Thymus (tissue), 11 donors: ENCODE measurements around the gene TRIM66. TPM values are rescaled to one million over a fixed set of nuclear protein-coding genes. Genes with fewer than 3 reads are reported as not detected.
A peak's percentile ranks its signal among the peaks of the same experiment; 100 is the strongest.

Experiments
- DNase-seq, 9 donors: peaks; one replicate each; pipeline ENCODE4 v3.0.0-alpha.2; 2013; ENCODE audit warnings: low spot score in 9 of 9, low read depth in 6 of 9, missing footprints in 1 of 9
- H3K27ac ChIP-seq, 2 donors: one replicate each; pipeline ENCODE4 v1.5.1; 2013; ENCODE audit warnings: control low read depth in 1 of 2, low read depth in 1 of 2, low read length in 1 of 2, mild to moderate bottlenecking in 1 of 2, moderate library complexity in 1 of 2
- H3K27me3 ChIP-seq, 2 donors: one replicate each; pipeline ENCODE4 v1.5.1; 2013; ENCODE audit warnings: low read length in 1 of 2; ENCODE audit not compliant: control insufficient read depth in 2 of 2, insufficient read depth in 1 of 2
- H3K36me3 ChIP-seq, 2 donors: one replicate each; pipeline ENCODE4 v1.5.1; 2013; ENCODE audit warnings: low read length in 1 of 2, mild to moderate bottlenecking in 1 of 2, moderate library complexity in 1 of 2; ENCODE audit not compliant: control insufficient read depth in 2 of 2, insufficient read depth in 2 of 2
- H3K4me1 ChIP-seq, 2 donors: one replicate each; pipeline ENCODE4 v1.5.1; 2013; ENCODE audit warnings: low read length in 2 of 2; ENCODE audit not compliant: control insufficient read depth in 2 of 2, insufficient read depth in 2 of 2
- H3K4me3 ChIP-seq, 2 donors: one replicate each; pipeline ENCODE4 v1.5.1; 2013; ENCODE audit warnings: low read length in 2 of 2, control low read depth in 1 of 2, mild to moderate bottlenecking in 1 of 2
- H3K9me3 ChIP-seq, 2 donors: one replicate each; pipeline ENCODE4 v1.5.1; 2013; ENCODE audit warnings: low read length in 1 of 2, mild to moderate bottlenecking in 1 of 2; ENCODE audit not compliant: control insufficient read depth in 2 of 2, insufficient read depth in 1 of 2
- WGBS: extraction: QIAGEN DNeasy Blood & Tissue Kit; methylation state at CpG from one replicate; pipeline ENCODE4 v1.1.7; 2013; 5-methylcytosine and 5-hydroxymethylcytosine counted together
- polyA plus RNA-seq: library from polyadenylated mRNA; stranded (reverse); fragments of 200-250 nt; gene quantifications from one replicate; pipeline ENCODE4 v1.2.3, GENCODE V29; 2013
- total RNA-seq: library from RNA; stranded (reverse); fragments of 120-200 nt; gene quantifications from one replicate; pipeline ENCODE4 v1.2.4, GENCODE V29; 2013
- donor health status: healthy.

TRIM66 gene
- total and polyA plus RNA-seq, 2 donors, result 2.7 to 4.6 TPM

- no peaks in the 10 kb centered on the region for H3K36me3 ChIP-seq
- no peak for DNase-seq
These were observed 26.7 kb upstream of the TRIM66 start for GRCh38 chr11:8709002-8709672.

DNA sequence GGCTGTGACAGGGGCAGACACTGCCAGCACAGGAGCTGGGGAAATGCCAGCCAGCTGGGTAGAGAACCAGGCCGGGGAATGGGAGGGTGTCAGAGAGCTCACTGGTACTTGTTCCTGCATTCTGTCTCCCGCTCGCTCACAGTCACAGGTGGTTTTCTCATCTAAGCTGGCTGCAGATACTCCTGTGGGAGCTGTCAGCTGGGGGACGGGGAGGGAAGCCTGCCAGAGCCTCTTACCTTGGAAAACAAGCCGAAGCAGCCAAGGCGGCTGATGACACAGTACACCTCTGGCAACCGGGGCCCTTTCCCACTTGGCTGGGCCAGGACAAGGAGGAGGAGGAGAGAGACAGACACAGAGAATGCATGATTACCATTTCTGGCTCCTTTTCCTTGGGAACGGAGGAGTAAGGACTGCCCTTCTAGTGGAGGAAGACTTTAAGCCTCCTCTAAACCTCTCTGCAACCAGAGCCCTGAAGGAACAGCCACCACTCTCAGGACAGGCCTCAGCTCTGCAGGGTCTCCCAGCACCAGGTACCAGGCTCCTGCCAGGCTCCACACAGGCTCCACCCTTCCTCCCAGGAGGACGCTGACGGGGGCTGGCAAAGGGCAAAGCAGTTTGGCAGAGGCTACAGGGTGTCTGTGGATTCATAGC, 25.2 kb upstream of the TRIM66 start:
- Histone ChIP-seq H3K27ac (peak overlapping the region in 1 of 2 donors; percentile 64), H3K4me1 (peaks cover 0 to 6% of the 10 kb centered on the region in 2 donors), H3K27me3 (no peaks in the 10 kb centered on the region), H3K4me3 (no peak overlapping the region), H3K9me3 (no peaks in the 10 kb centered on the region), H3K36me3 (peaks cover 0 to 3% of the 10 kb centered on the region in 2 donors)
- WGBS, result 90% methylated on average over 10 of the region's 10 CpGs
- no peak for DNase-seq

More at GRCh38 chr11:8709002-8709672, 26.7 kb upstream of the TRIM66 start:
- H3K9me3 ChIP-seq, result no peaks in the 10 kb centered on the region
- peaks cover 0 to 6% of the 10 kb centered on the region in 2 donors for H3K4me1 ChIP-seq
- WGBS, result 94% methylated on average over 12 of the region's 12 CpGs
- peak overlapping the region in 1 of 2 donors; percentile 34 for H3K27ac ChIP-seq
- H3K27me3 ChIP-seq, result no peaks in the 10 kb centered on the region
- no peak overlapping the region for H3K4me3 ChIP-seq

DNA sequence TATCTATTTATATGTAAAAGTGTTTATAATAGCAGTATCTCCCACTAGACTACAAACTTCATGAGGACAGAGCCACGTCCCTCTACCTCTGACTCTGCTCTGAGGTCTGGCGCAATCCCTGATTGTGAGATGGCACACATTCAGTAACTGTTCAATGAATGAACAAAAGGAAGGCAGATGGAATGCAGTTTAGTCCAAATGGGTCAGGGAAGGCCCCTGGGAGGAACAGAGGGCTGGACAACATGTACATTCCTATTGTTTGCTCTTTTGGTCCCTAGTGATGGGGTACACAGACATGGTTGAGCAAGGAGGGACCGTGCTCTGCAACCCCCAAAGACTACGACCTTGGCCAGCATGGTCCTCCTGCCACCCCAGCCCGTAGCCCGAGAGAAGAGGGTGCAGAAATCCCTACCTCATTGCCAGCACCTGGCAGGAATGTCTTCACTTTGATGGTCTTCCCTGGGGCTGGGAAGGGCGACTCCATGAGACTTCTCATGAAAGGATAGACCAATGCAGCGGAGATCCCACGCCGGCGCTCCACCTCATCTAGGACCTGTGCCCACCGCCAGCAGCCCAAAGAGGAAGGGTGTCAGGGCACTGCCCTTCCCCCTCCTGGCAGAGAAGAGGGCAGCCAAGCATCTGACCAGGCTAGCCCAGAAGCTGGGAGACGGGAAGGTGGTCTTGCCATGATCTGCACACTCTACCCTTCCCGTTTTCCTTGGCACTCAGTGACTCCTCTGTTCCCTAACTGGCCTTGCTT, 24.4 kb upstream of the TRIM66 start:
- H3K9me3 ChIP-seq, result no peaks in the 10 kb centered on the region
- H3K36me3 ChIP-seq, result peaks cover 0 to 3% of the 10 kb centered on the region in 2 donors
- no peak overlapping the region for H3K4me3 ChIP-seq
- 97% methylated on average over 14 of the region's 14 CpGs for WGBS
- peaks cover 0 to 6% of the 10 kb centered on the region in 2 donors for H3K4me1 ChIP-seq
- H3K27me3 ChIP-seq, result no peaks in the 10 kb centered on the region
- DNase-seq, result no peak
- peak overlapping the region in 1 of 2 donors; percentile 64 for H3K27ac ChIP-seq

- H3K27ac ChIP-seq, result no peak overlapping the region
- H3K4me1 ChIP-seq, result peaks cover 0 to 6% of the 10 kb centered on the region in 2 donors
- H3K36me3 ChIP-seq, result peaks cover 0 to 3% of the 10 kb centered on the region in 2 donors
- H3K4me3 ChIP-seq, result no peak overlapping the region
- H3K9me3 ChIP-seq, result no peaks in the 10 kb centered on the region
- no peak for DNase-seq
- H3K27me3 ChIP-seq, result no peaks in the 10 kb centered on the region
- WGBS, result 65% methylated on average over 5 of the region's 5 CpGs
These were observed 22.7 kb upstream of the TRIM66 start for GRCh38 chr11:8705146-8705545.

GRCh38 chr11:8704136-8704535, 21.7 kb upstream of the TRIM66 start:
- no peaks in the 10 kb centered on the region for H3K9me3 ChIP-seq
- no peak overlapping the region for H3K27ac ChIP-seq
- no peaks in the 10 kb centered on the region for H3K27me3 ChIP-seq
- no peak for DNase-seq
- WGBS, result 94% methylated on average over 2 of the region's 2 CpGs
- peaks cover 0 to 4% of the 10 kb centered on the region in 2 donors for H3K36me3 ChIP-seq
- peaks cover 0 to 4% of the 10 kb centered on the region in 2 donors for H3K4me1 ChIP-seq
- H3K4me3 ChIP-seq, result no peak overlapping the region

- H3K9me3 ChIP-seq, result no peaks in the 10 kb centered on the region
- H3K36me3 ChIP-seq, result peaks cover 5 to 6% of the 10 kb centered on the region in 2 donors
- no peak overlapping the region for H3K4me3 ChIP-seq
- WGBS, result 96% methylated on average over 14 of the region's 14 CpGs
- no peak for DNase-seq
- no peaks in the 10 kb centered on the region for H3K4me1 ChIP-seq
- no peaks in the 10 kb centered on the region for H3K27me3 ChIP-seq
- no peak overlapping the region for H3K27ac ChIP-seq
These were observed 20.1 kb upstream of the TRIM66 start for GRCh38 chr11:8702598-8702915.

GRCh38 chr11:8701891-8702597, 19.6 kb upstream of the TRIM66 start:
- DNase-seq, result no peak
- no peaks in the 10 kb centered on the region for H3K9me3 ChIP-seq
- 96% methylated on average over 10 of the region's 10 CpGs for WGBS

GRCh38 chr11:8699903-8700302, 17.4 kb upstream of the TRIM66 start:
- no peaks in the 10 kb centered on the region for H3K9me3 ChIP-seq
- H3K27ac ChIP-seq, result no peak overlapping the region
- no peak for DNase-seq
- no peaks in the 10 kb centered on the region for H3K4me1 ChIP-seq
- no peak overlapping the region for H3K4me3 ChIP-seq
- no peaks in the 10 kb centered on the region for H3K27me3 ChIP-seq
- peaks cover 9 to 19% of the 10 kb centered on the region in 2 donors for H3K36me3 ChIP-seq
- 38% methylated on average over 3 of the region's 3 CpGs for WGBS

More at GRCh38 chr11:8701891-8702597, 19.6 kb upstream of the TRIM66 start:
- Histone ChIP-seq H3K27me3 (no peaks in the 10 kb centered on the region), H3K4me1 (no peaks in the 10 kb centered on the region), H3K27ac (no peak overlapping the region), H3K4me3 (no peak overlapping the region), H3K36me3 (peaks cover 6 to 7% of the 10 kb centered on the region in 2 donors)
